ENCODE measurements around the gene HKDC1. TPM values are rescaled to one million over a fixed set of nuclear protein-coding genes. Genes with fewer than 3 reads are reported as not detected.

HKDC1 gene
- total RNA-seq, 1 donor from 2014 or later = not detected

- H3K36me3 Mint-ChIP-seq (ENCODE audit: unreplicated experiment) = no peaks in the 10 kb centered on the region
- no peak overlapping the region for H3K4me3 Mint-ChIP-seq (ENCODE audit: unreplicated experiment)
- peaks cover 9% of the 10 kb centered on the region for H3K27me3 Mint-ChIP-seq (ENCODE audit: unreplicated experiment)
- H3K4me1 Mint-ChIP-seq (ENCODE audit: low read depth, unreplicated experiment) = peaks cover 16% of the 10 kb centered on the region
- no peak for TF ChIP-seq CTCF (IDR thresholded peaks at IDR 0.05; ENCODE audit: partially characterized antibody, unreplicated experiment)
- H3K9me3 Mint-ChIP-seq (ENCODE audit: unreplicated experiment) = peaks cover 4% of the 10 kb centered on the region
- DNase-seq = no peak
- H3K27ac Mint-ChIP-seq (ENCODE audit: unreplicated experiment) = no peak overlapping the region
These were observed 23.7 kb downstream of the HKDC1 start for GRCh38 chr10:69243817-69244216.

- H3K4me3 Mint-ChIP-seq (ENCODE audit: unreplicated experiment) = no peak overlapping the region
- DNase-seq = no peak
These were observed 25.9 kb downstream of the HKDC1 start for GRCh38 chr10:69246036-69246435.

GRCh38 chr10:69246581-69247312 is 26.6 kb downstream of the HKDC1 start:
- Mint-ChIP-seq H3K9me3 (ENCODE audit: unreplicated experiment) (peaks cover 2% of the 10 kb centered on the region), H3K27me3 (ENCODE audit: unreplicated experiment) (peaks cover 6% of the 10 kb centered on the region), H3K27ac (ENCODE audit: unreplicated experiment) (no peak overlapping the region), H3K4me1 (ENCODE audit: low read depth, unreplicated experiment) (peaks cover 9% of the 10 kb centered on the region), H3K36me3 (ENCODE audit: unreplicated experiment) (no peaks in the 10 kb centered on the region), H3K4me3 (ENCODE audit: unreplicated experiment) (no peak overlapping the region)
- TF ChIP-seq CTCF (IDR thresholded peaks at IDR 0.05; ENCODE audit: partially characterized antibody, unreplicated experiment) = no peak
- DNase-seq = no peak

More at GRCh38 chr10:69246036-69246435, 25.9 kb downstream of the HKDC1 start:
- Mint-ChIP-seq H3K4me1 (ENCODE audit: low read depth, unreplicated experiment) (peaks cover 10% of the 10 kb centered on the region), H3K36me3 (ENCODE audit: unreplicated experiment) (no peaks in the 10 kb centered on the region), H3K27ac (ENCODE audit: unreplicated experiment) (no peak overlapping the region), H3K9me3 (ENCODE audit: unreplicated experiment) (peaks cover 4% of the 10 kb centered on the region), H3K27me3 (ENCODE audit: unreplicated experiment) (peaks cover 8% of the 10 kb centered on the region)
- no peak for TF ChIP-seq CTCF (IDR thresholded peaks at IDR 0.05; ENCODE audit: partially characterized antibody, unreplicated experiment)

GRCh38 chr10:69247313-69247710 is 27.2 kb downstream of the HKDC1 start:
- H3K9me3 Mint-ChIP-seq (ENCODE audit: unreplicated experiment) = peaks cover 2% of the 10 kb centered on the region
- peaks cover 6% of the 10 kb centered on the region for H3K27me3 Mint-ChIP-seq (ENCODE audit: unreplicated experiment)
- H3K4me3 Mint-ChIP-seq (ENCODE audit: unreplicated experiment) = no peak overlapping the region
- H3K27ac Mint-ChIP-seq (ENCODE audit: unreplicated experiment) = no peak overlapping the region
- no peak for TF ChIP-seq CTCF (IDR thresholded peaks at IDR 0.05; ENCODE audit: partially characterized antibody, unreplicated experiment)
- no peak for DNase-seq
- H3K4me1 Mint-ChIP-seq (ENCODE audit: low read depth, unreplicated experiment) = peaks cover 9% of the 10 kb centered on the region
- no peaks in the 10 kb centered on the region for H3K36me3 Mint-ChIP-seq (ENCODE audit: unreplicated experiment)

- no peak overlapping the region for H3K27ac Mint-ChIP-seq (ENCODE audit: unreplicated experiment)
- H3K4me1 Mint-ChIP-seq (ENCODE audit: low read depth, unreplicated experiment) = no peaks in the 10 kb centered on the region
- no peak for DNase-seq
These were observed 28.1 kb downstream of the HKDC1 start for GRCh38 chr10:69248117-69248730.

More at GRCh38 chr10:69248117-69248730, 28.1 kb downstream of the HKDC1 start:
- no peaks in the 10 kb centered on the region for H3K36me3 Mint-ChIP-seq (ENCODE audit: unreplicated experiment)
- no peak overlapping the region for H3K4me3 Mint-ChIP-seq (ENCODE audit: unreplicated experiment)
- TF ChIP-seq CTCF (IDR thresholded peaks at IDR 0.05; ENCODE audit: partially characterized antibody, unreplicated experiment) = no peak
- H3K27me3 Mint-ChIP-seq (ENCODE audit: unreplicated experiment) = peaks cover 4% of the 10 kb centered on the region
- peaks cover 2% of the 10 kb centered on the region for H3K9me3 Mint-ChIP-seq (ENCODE audit: unreplicated experiment)

Measured in glutamatergic neuron (in vitro differentiated cells).